Measurements from ENCODE around the gene MAPK8.

Gene MAPK8

GRCh38 chr10:48451969-48452878 is 145.7 kb downstream of the MAPK8 start:
- no peak for DNase-seq

- DNase-seq = no peak
Observed at GRCh38 chr10:48452879-48453412, 146.5 kb downstream of the MAPK8 start.

GRCh38 chr10:48453451-48454301 is 147.2 kb downstream of the MAPK8 start:
- DNase-seq = no peak

GRCh38 chr10:48454302-48455054 is 148.0 kb downstream of the MAPK8 start:
- DNase-seq = no peak

- DNase-seq = no peak
Observed at GRCh38 chr10:48455055-48455391, 148.5 kb downstream of the MAPK8 start.

- DNase-seq = no peak
Observed at GRCh38 chr10:48455392-48456151, 149.1 kb downstream of the MAPK8 start.

- DNase-seq = no peak
Observed at GRCh38 chr10:48456361-48456804, 149.9 kb downstream of the MAPK8 start.

- DNase-seq = no peak
Observed at GRCh38 chr10:48456808-48457761, 150.6 kb downstream of the MAPK8 start.

GRCh38 chr10:48457949-48458661 is 151.6 kb downstream of the MAPK8 start:
- DNase-seq = no peak

GRCh38 chr10:48458662-48459048 is 152.2 kb downstream of the MAPK8 start:
- DNase-seq = no peak

- no peak for DNase-seq
Observed at GRCh38 chr10:48459270-48460150, 153.0 kb downstream of the MAPK8 start.

GRCh38 chr10:48460182-48460581 is 153.7 kb downstream of the MAPK8 start:
- no peak for DNase-seq

- no peak for DNase-seq
Observed at GRCh38 chr10:48461623-48462481, 155.4 kb downstream of the MAPK8 start.

GRCh38 chr10:48462482-48463020 is 156.1 kb downstream of the MAPK8 start:
- DNase-seq = no peak

GRCh38 chr10:48463318-48464003 is 157.0 kb downstream of the MAPK8 start:
- no peak for DNase-seq

- DNase-seq = no peak
Observed at GRCh38 chr10:48464121-48464870, 157.8 kb downstream of the MAPK8 start.

Measured in cerebellar nuclear complex (tissue), 1 donor.